Upper lobe of left lung (tissue), 6 donors: ENCODE measurements around the gene PDZD2. TPM values are rescaled to one million over a fixed set of nuclear protein-coding genes. Genes with fewer than 3 reads are reported as not detected.

Source experiments
- ATAC-seq, 2 donors: fragments of 200-7000 bp; cut with Tn5 transposase; one replicate each; pipeline ENCODE4 v1.9.1; 2022; ENCODE audit warnings: mild to moderate bottlenecking in 2 of 2, moderate library complexity in 2 of 2; ENCODE audit not compliant: low FRiP score in 2 of 2
- DNase-seq, 2 donors: peaks; one replicate each; pipeline ENCODE4 v3.0.0-alpha.2; 2019 to 2020
- H3K27ac ChIP-seq, 4 donors: fragments of 200-600 bp; sonication (generic); one replicate each; pipeline ENCODE4 v1.5.1; 2016 to 2019
- H3K27me3 ChIP-seq, 4 donors: fragments of 200-600 bp; sonication (generic); one replicate each; pipeline ENCODE4 v1.5.1; 2017 to 2019
- H3K36me3 ChIP-seq, 4 donors: fragments of 200-600 bp; sonication (generic); one replicate each; pipeline ENCODE4 v1.5.1; 2016 to 2019
- H3K4me1 ChIP-seq, 4 donors: fragments of 200-600 bp; sonication (generic); one replicate each; pipeline ENCODE4 v1.5.1; 2018 to 2019
- H3K4me3 ChIP-seq, 4 donors: fragments of 200-600 bp; sonication (generic); one replicate each; pipeline ENCODE4 v1.5.1; 2017 to 2019; ENCODE audit warnings: mild to moderate bottlenecking in 2 of 4, moderate library complexity in 1 of 4
- H3K9me3 ChIP-seq, 4 donors: fragments of 200-600 bp; sonication (generic); one replicate each; pipeline ENCODE4 v1.5.1; 2018 to 2019
- EP300 ChIP-seq, 4 donors: sonication (generic); formaldehyde crosslinking; IDR thresholded peaks; one replicate each; pipeline ENCODE4 v1.5.1; 2017; ENCODE audit warnings: antibody characterized with exemption in 4 of 4, control low read depth in 2 of 4
- POLR2A ChIP-seq, 4 donors: fragments of 450-650 bp; IDR thresholded peaks; one replicate each; pipeline ENCODE4 v1.5.1; 2016 to 2017; ENCODE audit warnings: antibody characterized with exemption in 4 of 4, mild to moderate bottlenecking in 2 of 4
- POLR2AphosphoS5 ChIP-seq, 2 donors: sonication (generic); formaldehyde crosslinking; IDR thresholded peaks; one replicate each; pipeline ENCODE4 v1.5.1; 2017; ENCODE audit warnings: antibody characterized with exemption in 2 of 2
- WGBS, 2 donors: methylation state at CpG; one replicate each; pipeline ENCODE4 v1.1.5; 2017 to 2018; 5-methylcytosine and 5-hydroxymethylcytosine counted together
- total RNA-seq, 6 donors: library from RNA; depleted of rRNA in 4 of 6; stranded (reverse); fragments of >200 nt in 4 of 6; gene quantifications; one replicate each; pipeline versions ENCODE4 v1.1.0 to v1.2.1, GENCODE V29; 2016 to 2021
- TF ChIP-seq, protein P1 (sequence below), 6 experiments: fragments of 450-650 bp in 4 of 6; fragments of 200-600 bp in 2 of 6; sonication (generic) in 2 of 6; IDR thresholded peaks; one replicate each; pipeline ENCODE4 v1.5.1; 2016 to 2019; ENCODE audit warnings: antibody characterized with exemption in 6 of 6
- donor health status: DM: no; HTN: no; CAD: no; lungs with moderate emphysema.
- donor health status: DM: no; HTN: yes; CAD: no; lungs with severe emphysema.

PDZD2 gene
- total RNA-seq, 6 donors from 2014 or later, result 53.4 to 73.6 (median 68.4) TPM

DNA sequence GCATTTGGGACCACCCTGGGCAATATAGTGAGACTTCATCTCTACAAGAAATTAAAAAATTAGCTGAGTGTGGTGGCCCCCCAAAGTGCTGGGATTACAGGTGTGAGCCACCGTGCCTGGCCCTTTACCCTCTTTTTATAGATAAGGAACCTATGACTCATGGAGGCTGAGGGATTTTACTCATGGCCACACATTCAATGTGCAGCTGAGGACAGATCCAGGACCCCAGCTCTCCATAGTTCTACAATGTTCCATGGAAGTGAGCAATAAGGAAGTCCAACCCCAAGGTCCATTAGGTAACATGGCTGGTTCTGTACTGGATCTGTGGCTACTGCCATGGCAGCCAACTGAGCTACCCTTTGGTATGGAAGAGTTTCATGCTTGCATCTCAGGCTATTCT lies 25.3 kb upstream of the PDZD2 start:
- TF ChIP-seq, protein P1, sequence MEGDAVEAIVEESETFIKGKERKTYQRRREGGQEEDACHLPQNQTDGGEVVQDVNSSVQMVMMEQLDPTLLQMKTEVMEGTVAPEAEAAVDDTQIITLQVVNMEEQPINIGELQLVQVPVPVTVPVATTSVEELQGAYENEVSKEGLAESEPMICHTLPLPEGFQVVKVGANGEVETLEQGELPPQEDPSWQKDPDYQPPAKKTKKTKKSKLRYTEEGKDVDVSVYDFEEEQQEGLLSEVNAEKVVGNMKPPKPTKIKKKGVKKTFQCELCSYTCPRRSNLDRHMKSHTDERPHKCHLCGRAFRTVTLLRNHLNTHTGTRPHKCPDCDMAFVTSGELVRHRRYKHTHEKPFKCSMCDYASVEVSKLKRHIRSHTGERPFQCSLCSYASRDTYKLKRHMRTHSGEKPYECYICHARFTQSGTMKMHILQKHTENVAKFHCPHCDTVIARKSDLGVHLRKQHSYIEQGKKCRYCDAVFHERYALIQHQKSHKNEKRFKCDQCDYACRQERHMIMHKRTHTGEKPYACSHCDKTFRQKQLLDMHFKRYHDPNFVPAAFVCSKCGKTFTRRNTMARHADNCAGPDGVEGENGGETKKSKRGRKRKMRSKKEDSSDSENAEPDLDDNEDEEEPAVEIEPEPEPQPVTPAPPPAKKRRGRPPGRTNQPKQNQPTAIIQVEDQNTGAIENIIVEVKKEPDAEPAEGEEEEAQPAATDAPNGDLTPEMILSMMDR (IDR thresholded peaks at IDR 0.05), result no peak
- TF ChIP-seq POLR2A (IDR thresholded peaks at IDR 0.05) (no peak), POLR2AphosphoS5 (IDR thresholded peaks at IDR 0.05) (no peak), EP300 (IDR thresholded peaks at IDR 0.05) (no peak)
- DNase-seq (no peak), ATAC-seq (peak in 1 of 2 donors; percentile 19)
- Histone ChIP-seq H3K36me3 (no peaks in the 10 kb centered on the region), H3K27me3 (no peaks in the 10 kb centered on the region), H3K27ac (no peak overlapping the region), H3K4me3 (no peak overlapping the region), H3K4me1 (no peaks in the 10 kb centered on the region), H3K9me3 (no peaks in the 10 kb centered on the region)
- 57 to 88% methylated on average over 1 of the region's 1 CpG for WGBS, 2 donors

DNA sequence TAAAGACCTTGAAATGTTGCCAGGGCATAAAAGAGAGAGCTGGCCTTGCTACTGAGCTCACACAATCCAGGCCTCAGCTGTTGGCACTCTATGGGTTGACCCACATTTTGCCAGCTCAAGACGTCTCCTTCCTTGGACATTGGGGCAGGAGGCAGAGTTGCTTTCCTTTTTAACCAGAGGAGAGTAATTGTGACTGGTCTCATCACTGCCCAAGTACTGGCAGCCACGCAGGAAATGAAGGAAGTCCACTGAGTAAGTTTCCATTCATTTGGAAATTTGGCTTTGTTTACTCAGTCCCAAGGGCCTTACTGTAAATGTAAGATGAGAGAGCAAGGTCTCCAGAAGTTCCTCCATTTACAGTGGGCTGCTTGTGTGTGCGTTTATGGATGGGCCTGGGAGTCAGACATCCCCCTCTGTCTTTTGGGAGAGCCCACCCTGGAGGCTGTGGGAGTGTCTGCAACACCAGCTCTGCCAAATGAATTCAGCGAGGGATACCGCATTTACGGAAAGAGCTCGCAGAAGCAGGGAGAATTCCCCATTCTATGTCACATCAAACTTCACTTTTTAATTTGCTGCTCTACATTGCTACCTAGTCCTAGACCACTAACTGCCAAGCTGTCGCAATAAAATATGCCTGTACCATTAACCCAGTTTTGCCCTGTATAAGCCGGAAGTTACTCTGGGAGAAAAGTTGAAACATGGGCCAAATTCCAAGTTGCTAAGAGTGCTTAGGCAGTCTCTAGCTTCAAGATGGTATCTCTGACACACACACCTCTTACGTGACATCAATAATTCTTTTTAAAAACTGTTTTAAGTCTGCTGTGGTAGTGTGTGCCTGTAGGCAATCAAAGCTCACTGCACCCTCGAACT lies 24.5 kb upstream of the PDZD2 start:
- no peaks in the 10 kb centered on the region for H3K36me3 ChIP-seq
- H3K27me3 ChIP-seq, result no peaks in the 10 kb centered on the region
- no peak for TF ChIP-seq POLR2A (IDR thresholded peaks at IDR 0.05)
- no peak for TF ChIP-seq POLR2AphosphoS5 (IDR thresholded peaks at IDR 0.05)
- TF ChIP-seq, protein P1 (IDR thresholded peaks at IDR 0.05), result no peak
- TF ChIP-seq EP300 (IDR thresholded peaks at IDR 0.05), result no peak
- no peaks in the 10 kb centered on the region for H3K9me3 ChIP-seq
- WGBS, 2 donors, result 40 to 46% methylated on average over 11 of the region's 11 CpGs
- no peak overlapping the region for H3K4me3 ChIP-seq
- H3K27ac ChIP-seq, result no peak overlapping the region
- peak in 1 of 2 donors; percentile 32 for ATAC-seq
- H3K4me1 ChIP-seq, result no peaks in the 10 kb centered on the region
- no peak for DNase-seq

DNA sequence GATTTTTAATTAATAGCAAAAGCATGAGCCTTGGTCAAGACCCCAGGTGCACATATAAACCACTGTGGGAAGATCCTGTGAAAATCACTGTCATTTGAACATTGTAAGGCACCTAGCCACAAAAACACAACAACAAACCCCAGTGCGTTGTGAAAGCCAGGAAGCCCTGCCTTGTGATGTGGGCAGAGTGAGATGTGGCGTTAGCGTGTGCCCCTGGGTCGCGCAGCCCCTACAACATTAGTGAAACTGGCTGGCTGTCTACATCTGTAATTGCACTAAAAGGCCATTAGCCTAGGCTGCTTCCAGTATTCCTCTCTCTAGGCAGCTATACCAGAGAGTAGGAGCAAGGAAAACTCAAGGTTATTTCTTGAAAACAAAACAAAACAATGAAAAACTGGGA lies 21.1 kb upstream of the PDZD2 start:
- ATAC-seq (no peak), DNase-seq (no peak)
- no peak for TF ChIP-seq POLR2AphosphoS5 (IDR thresholded peaks at IDR 0.05)
- TF ChIP-seq, protein P1 (IDR thresholded peaks at IDR 0.05), result no peak
- Histone ChIP-seq H3K4me3 (no peak overlapping the region), H3K9me3 (no peaks in the 10 kb centered on the region), H3K36me3 (no peaks in the 10 kb centered on the region), H3K27ac (no peak overlapping the region), H3K4me1 (no peaks in the 10 kb centered on the region), H3K27me3 (no peaks in the 10 kb centered on the region)
- 54 to 55% methylated on average over 5 of the region's 5 CpGs for WGBS, 2 donors

DNA sequence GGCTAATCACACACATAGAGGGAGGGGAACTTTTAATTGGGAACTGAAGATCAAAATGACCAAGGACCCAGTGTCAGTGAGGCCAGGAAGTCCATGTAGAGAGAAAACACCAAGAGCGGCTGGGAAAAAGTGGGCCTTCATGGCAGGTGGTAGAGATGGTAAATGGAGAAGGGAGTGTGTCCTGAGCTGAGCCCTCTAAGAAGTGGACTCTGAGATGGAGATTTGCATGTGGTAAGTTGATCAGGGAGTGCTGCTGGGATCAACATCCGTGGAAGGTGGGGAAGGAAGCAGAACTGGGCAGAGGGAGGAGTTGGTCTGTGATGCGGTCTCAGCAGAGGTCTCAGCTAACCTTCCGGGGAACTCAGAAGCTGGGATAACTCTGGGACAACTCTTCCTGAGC lies 18.9 kb upstream of the PDZD2 start:
- WGBS, 2 donors, result 81 to 87% methylated on average over 4 of the region's 4 CpGs
- ATAC-seq (no peak), DNase-seq (no peak)
- no peak overlapping the region for H3K27ac ChIP-seq
- no peaks in the 10 kb centered on the region for H3K36me3 ChIP-seq
- H3K4me1 ChIP-seq, result no peaks in the 10 kb centered on the region
- TF ChIP-seq POLR2AphosphoS5 (IDR thresholded peaks at IDR 0.05) (no peak), POLR2A (IDR thresholded peaks at IDR 0.05) (no peak), EP300 (IDR thresholded peaks at IDR 0.05) (no peak)
- TF ChIP-seq, protein P1 (IDR thresholded peaks at IDR 0.05), result no peak
- no peaks in the 10 kb centered on the region for H3K27me3 ChIP-seq
- no peaks in the 10 kb centered on the region for H3K9me3 ChIP-seq
- H3K4me3 ChIP-seq, result no peak overlapping the region

DNA sequence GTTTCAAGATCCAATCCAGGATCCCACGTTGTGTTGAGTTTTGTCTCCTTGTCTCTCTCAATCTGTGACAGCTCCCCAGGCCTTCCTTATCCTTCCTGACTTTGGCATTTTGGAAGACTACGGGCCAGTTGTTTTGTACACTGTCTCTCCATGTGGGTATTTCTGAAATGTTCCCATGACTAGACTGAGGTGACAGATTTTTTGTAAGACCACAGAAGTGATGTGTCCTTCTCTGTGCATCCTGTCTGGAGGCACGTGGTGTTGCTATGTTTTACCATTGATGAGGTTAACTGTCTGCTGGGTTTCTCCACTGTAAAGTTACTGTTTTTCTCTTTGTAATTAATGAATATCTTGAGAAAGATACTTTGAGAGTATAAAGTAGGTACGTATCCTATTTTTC lies 15.7 kb upstream of the PDZD2 start:
- H3K4me1 ChIP-seq, result no peaks in the 10 kb centered on the region
- TF ChIP-seq, protein P1 (IDR thresholded peaks at IDR 0.05), result no peak
- TF ChIP-seq POLR2AphosphoS5 (IDR thresholded peaks at IDR 0.05), result no peak
- no peak overlapping the region for H3K4me3 ChIP-seq
- DNase-seq (no peak), ATAC-seq (no peak)
- H3K36me3 ChIP-seq, result no peaks in the 10 kb centered on the region
- no peak overlapping the region for H3K27ac ChIP-seq
- no peaks in the 10 kb centered on the region for H3K9me3 ChIP-seq
- WGBS, 2 donors, result 63 to 73% methylated on average over 4 of the region's 4 CpGs
- H3K27me3 ChIP-seq, result no peaks in the 10 kb centered on the region
